ENCODE results near the gene RASSF7.
A peak's percentile ranks its signal among the peaks of the same experiment; 100 is the strongest.

The RASSF7 gene

GRCh38 chr11:574632-575312 lies 14.0 kb downstream of the RASSF7 start:
- no peak for DNase-seq (ENCODE audit: low spot score)
- no peak for TF ChIP-seq CTCF (IDR thresholded peaks at IDR 0.05; ENCODE audit: extremely low read depth, missing control alignments)

DNA sequence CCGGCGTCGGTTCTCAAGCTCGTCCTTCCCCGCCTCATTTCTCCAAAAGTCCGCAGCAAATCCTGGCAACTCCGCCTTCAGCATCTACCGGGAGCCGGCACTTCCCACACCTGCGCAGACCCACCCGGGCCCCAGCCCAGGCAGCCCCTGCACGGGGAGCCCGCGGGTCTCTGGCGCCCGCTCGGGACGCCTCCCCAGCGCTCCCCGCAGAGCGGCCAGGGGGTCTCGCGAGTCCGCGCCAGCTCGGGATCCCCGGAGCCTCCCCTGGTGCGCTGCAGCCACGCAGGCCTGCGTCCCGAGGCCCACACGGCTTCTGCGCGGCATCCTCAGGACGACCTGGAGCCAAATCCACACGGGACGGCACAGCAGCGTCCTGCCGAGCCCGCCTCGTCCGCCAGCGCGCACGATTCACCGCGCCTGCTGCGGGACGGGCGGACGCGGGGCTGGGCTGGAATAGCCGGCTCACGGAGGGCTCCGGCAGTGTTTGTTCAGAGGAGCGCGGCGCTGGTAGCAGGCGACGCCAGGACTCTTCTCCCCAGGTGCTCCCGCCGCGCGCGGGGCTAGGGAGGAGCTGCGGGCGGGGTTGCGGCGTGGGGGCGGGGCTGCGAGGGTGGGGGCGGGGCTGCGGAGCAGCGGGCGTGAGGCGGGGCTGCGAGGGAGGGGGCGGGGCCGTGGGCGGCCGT lies 14.7 kb downstream of the RASSF7 start:
- TF ChIP-seq CTCF (IDR thresholded peaks at IDR 0.05; ENCODE audit: extremely low read depth, missing control alignments): no peak
- no peak for DNase-seq (ENCODE audit: low spot score)

DNA sequence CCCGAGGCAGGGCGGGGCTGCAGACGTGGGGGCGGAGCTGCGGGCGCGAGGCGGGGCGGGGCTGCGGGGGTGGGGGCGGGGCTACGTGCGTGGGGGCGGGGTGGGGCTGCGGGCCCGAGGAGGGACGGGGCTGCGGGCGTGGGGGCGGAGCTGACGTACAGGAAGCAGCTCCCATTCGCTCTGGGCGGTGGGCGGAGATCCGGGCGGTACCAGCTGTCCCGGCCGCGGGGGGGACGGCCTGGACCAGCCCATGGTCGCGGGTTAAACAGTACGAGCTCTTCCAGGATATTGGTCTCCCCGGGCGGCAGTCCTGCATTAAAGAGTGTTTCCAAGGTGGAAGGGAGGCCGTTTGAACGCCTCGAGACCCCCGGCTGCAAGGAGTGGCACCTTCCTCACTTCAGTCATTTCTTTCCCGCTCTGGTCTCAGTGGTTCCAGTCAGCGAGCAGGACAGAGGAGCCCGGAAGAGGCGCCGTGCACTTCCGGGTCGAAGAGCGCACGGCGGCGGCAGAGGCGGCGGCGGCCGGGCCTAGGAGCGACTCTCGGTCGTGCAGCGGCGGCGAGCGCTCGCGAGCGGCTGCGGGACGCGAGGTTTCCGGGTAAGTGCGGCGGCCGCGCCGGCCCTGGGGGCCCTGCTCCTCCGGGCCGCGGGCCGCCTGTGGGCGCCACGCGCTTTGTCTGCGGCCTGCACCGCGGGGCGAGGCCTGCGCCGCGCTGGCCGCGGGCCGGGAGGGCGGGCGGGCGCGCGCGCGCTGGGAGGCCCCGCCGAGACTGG lies 15.4 kb downstream of the RASSF7 start, which contains the start of gene PHRF1:
TSS of gene PHRF1 (plus strand) at position 475 of the 773 bp plus-strand sequence. CDS start 5,043 bp downstream, outside the sequence.
- peak; percentile 100 for DNase-seq (ENCODE audit: low spot score)
- no peak for TF ChIP-seq CTCF (IDR thresholded peaks at IDR 0.05; ENCODE audit: extremely low read depth, missing control alignments)

GRCh38 chr11:576811-577610 lies 16.2 kb downstream of the RASSF7 start:
- no peak for TF ChIP-seq CTCF (IDR thresholded peaks at IDR 0.05; ENCODE audit: extremely low read depth, missing control alignments)
- no peak for DNase-seq (ENCODE audit: low spot score)

DNA sequence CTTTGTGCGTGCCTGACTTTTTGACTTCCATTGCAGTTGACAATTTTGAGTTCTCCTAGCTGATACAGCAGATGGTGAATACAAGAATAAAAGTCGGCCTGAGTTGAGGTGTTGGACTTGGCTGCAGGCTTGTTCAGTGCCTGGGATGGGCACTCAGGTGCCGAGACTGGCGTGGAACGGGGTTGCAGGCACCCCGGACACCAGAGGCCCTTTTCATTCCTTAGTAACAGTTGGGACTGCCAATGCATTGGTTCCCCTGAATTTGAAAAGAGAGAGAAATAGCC lies 16.8 kb downstream of the RASSF7 start:
- no peak for DNase-seq (ENCODE audit: low spot score)
- no peak for TF ChIP-seq CTCF (IDR thresholded peaks at IDR 0.05; ENCODE audit: extremely low read depth, missing control alignments)

GRCh38 chr11:578276-579035 lies 17.7 kb downstream of the RASSF7 start:
- no peak for TF ChIP-seq CTCF (IDR thresholded peaks at IDR 0.05; ENCODE audit: extremely low read depth, missing control alignments)
- DNase-seq (ENCODE audit: low spot score): no peak

All from GM20000 (cell line).